ENCODE data around the gene SCARB1.
"Not testable (repeated sequence)": the region's sequence is repeated elsewhere in the genome, so short reads cannot be mapped to it uniquely, and the experiment has no call there.

The SCARB1 gene

GRCh38 chr12:124863416-124864325 is at the start of gene SCARB1:
Gene SCARB1, minus strand, starts transcription at chr12:124863864. Its CDS starts 144 bp downstream, at chr12:124863720.
- peak; percentile 22 for DNase-seq

- not testable (repeated sequence) for DNase-seq
Observed at GRCh38 chr12:124912529-124913287, 49.0 kb upstream of the SCARB1 start.

- DNase-seq, result not testable (repeated sequence)
Observed at GRCh38 chr12:124911521-124911920, 47.9 kb upstream of the SCARB1 start.

- DNase-seq, result no peak
Observed at GRCh38 chr12:124910561-124911478, 47.2 kb upstream of the SCARB1 start.

GRCh38 chr12:124909831-124910560 is 46.3 kb upstream of the SCARB1 start:
- DNase-seq, result no peak

GRCh38 chr12:124906606-124907261 is 43.1 kb upstream of the SCARB1 start:
- DNase-seq, result no peak

- DNase-seq, result no peak
Observed at GRCh38 chr12:124904306-124905098, 40.8 kb upstream of the SCARB1 start.

GRCh38 chr12:124902916-124903315 is 39.3 kb upstream of the SCARB1 start:
- no peak for DNase-seq

- DNase-seq, result no peak
Observed at GRCh38 chr12:124901003-124901402, 37.3 kb upstream of the SCARB1 start.

- not testable (repeated sequence) for DNase-seq
Observed at GRCh38 chr12:124900345-124900795, 36.7 kb upstream of the SCARB1 start.

GRCh38 chr12:124898923-124899294 is 35.2 kb upstream of the SCARB1 start:
- DNase-seq, result no peak

GRCh38 chr12:124898200-124898922 is 34.7 kb upstream of the SCARB1 start:
- DNase-seq, result no peak

GRCh38 chr12:124896461-124896860 is 32.8 kb upstream of the SCARB1 start:
- DNase-seq, result no peak

GRCh38 chr12:124893792-124894516 is 30.3 kb upstream of the SCARB1 start:
- no peak for DNase-seq

- no peak for DNase-seq
Observed at GRCh38 chr12:124888260-124888659, 24.6 kb upstream of the SCARB1 start.

GRCh38 chr12:124887766-124888165 is 24.1 kb upstream of the SCARB1 start:
- not testable (repeated sequence) for DNase-seq

GRCh38 chr12:124884587-124885438 is 21.1 kb upstream of the SCARB1 start:
- no peak for DNase-seq
